Hematopoietic multipotent progenitor cell treated with erythropoietin and hydrocortisone succinate and interleukin-3 and kit ligand, for 4 days (in vitro differentiated cells): Measurements from ENCODE around the gene METTL25B.

Experiments
- DNase-seq: peaks from one replicate; pipeline ENCODE4 v3.0.0-alpha.2; 2015

Gene METTL25B

DNA sequence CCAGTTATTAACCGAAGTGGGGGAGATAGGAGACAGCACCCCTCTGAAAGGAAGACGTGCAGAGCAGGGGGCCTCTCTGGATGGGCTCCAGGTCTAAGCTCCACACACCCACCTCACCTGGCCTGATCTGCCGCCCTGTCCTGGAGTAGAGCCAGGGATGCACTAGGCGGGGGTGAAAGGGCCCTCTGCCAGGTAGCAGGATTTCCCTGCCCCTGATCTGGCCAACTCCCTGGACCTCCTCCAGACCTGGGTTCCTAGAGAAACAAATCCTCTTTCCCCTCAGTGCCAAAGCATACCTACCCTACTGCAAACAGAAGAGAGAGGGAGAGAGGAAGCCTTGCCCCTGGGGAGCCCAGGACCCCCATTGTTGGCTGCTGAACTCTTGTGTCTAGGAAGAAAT lies 24.9 kb upstream of the METTL25B start:
- DNase-seq, result no peak

DNA sequence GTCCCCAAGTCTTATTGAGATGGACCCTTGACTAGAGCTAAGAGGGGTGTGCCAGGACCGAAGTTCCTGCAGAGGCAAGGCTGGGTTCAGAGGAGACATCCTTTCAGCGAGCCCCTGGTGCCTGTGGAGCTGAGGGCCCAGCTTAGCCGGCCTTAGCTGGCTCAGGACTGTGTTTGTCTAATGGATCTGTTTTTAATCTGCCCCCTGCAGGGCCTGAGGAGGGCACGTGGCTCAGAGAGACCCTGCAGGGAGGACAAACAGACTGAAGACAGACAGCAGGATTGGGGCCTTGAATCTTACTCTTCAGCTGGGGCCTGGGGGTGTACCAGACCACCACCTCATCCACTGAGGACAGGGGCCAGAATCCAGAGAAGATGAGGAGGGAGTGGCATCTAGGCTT lies 24.5 kb upstream of the METTL25B start:
- DNase-seq, result no peak

DNA sequence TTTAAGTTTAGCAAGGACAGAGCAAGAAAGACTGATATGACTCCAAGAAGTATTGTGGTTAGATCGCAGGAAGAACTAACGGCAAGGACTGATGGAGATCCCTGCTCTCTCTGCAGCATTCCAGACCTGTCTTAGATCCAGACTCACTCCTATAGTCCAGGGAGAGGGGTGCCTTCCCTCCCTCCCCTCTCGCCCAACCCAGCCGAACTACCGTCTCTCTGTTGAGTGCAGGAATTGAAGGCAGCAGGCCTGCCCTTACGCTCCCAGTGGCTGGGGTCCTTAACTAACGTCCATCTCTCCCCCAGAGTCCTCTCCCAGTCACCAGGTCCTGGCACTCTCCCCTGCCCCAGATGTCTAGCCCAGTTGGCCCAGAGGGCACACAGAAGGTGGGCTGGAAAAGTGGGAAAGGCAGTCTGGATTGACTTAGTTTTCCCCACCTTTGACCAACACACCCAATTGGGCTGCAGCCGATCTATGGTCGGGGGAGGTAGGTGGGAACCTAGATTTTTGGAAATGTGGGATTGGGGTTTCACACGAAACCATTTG lies 24.0 kb upstream of the METTL25B start:
- DNase-seq, result no peak

DNA sequence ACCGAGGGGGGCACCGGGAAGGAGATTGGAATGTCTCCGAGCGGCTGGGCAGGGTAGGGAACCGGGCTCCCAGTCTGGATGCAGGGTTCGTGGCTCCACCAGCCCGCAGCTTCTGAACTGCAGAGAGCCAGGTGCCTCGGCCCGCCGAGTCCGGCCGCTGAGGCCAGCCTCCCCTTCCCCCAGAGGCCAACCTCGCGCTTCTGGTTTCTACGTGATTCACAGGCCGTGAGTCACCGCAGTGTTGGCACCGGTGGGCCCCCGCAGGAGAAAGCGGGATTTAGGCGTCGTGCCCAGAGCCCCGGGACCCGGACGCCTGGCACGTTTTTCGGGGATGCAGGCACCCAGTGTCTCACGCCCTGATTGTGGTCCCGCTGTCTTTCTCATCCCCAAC lies 23.3 kb upstream of the METTL25B start:
- DNase-seq, result no peak

DNA sequence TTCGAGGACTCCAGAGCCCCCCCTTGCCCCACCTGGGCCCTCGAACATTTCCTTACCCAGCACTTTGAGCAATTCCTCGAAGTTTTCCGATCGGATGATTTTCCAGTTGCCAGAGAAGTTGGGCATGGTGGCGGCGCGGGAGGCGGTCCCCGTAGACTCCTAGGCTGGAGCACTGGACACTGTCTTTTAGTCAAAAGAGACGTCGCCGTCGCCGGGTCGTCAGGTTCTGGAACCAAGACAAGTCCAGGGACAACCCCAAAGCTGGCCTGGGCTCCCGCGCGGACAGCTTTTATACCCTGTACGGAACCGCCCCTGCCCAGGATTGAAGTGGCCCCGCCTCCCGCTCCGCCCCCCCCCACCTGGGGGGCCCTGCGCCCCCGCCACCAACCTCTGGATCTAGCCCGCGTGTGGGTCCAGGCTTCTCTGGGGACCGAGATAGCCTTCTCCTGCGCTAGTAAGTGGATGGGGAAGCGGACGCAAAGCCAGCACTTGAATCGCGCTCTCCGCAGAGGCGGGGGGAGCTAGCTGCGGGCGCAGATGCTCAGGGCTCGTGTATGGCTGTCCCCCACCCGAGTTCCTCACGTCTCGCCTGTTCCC lies 22.9 kb upstream of the METTL25B start, which contains the start of gene CRABP2:
CRABP2 (minus strand) TSS at position 263 of the 597 bp plus-strand sequence; CDS start at position 126, 137 bp downstream.
- DNase-seq, result peak; percentile 52

DNA sequence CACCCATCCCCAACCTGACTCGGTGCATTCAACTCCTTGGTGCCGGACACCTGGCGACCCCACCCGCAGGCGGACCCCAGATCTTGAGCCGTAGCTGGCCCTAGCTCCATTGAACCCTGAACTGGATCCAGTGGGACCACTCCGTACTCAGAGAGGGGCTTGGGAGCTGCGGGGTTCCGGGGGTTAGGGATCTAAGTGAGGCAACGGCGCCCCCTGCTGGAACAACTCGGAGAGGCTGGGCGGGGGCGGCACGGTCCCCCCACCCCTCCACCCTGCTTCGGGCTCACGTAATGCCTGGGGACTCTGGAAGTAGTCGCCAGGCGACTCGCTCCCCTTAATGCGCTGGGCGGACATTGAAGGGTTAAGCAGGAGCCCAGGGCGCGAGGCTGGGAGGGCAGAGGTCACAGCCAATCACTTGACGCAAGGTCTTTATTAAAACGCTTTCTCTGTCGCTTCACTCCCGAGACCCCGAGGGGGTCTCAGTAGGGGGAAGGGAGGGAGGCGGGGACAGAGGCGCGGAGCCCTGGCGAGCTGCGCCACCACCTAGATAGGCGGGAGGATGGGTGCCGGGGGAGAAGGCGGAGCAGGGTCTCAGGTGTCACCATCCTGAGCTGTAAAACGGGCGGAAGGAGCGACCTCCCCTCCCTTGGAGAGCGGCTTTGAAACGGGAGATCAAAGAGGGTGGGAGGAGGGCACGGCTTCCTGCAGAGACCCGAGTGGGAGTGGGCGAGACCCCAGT lies 22.2 kb upstream of the METTL25B start:
- DNase-seq, result peak; percentile 71

DNA sequence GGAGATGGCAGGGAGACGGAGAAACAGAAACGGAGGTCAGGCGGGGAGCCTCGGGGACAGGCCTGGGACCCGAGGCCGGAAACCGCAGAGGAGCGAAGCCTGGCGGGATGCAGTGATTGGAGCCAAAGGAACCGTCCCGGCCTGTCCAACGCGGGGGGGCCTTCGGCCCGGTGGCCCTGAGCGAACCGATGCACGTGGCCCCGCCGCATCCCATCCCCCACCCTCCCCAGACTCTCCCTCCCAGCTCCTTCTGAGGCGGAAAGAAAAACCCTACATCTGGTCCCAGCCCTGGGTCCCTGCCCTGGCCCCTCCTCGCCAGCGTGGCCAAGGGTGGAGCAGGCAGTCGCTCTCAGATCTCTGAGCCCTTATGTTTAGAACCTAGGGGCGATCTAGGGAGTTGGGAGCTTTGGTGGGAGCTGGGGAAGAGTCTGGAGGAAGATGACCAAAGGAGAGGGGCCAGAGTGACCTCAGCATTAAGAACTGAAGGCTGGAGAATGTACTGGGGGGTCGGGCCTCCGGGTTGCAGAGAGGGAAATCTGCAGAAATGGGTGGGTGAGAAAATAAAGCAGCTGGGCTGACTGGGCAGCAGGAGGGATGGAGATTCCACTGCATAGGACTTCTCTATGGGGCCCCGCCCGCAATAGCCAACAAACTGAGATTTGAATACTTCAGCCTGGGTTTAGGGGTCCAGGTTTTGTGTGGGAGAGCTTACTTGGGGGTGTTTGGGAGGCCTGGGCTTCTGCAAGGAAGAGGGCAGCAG lies 21.4 kb upstream of the METTL25B start:
- peak; percentile 35 for DNase-seq

DNA sequence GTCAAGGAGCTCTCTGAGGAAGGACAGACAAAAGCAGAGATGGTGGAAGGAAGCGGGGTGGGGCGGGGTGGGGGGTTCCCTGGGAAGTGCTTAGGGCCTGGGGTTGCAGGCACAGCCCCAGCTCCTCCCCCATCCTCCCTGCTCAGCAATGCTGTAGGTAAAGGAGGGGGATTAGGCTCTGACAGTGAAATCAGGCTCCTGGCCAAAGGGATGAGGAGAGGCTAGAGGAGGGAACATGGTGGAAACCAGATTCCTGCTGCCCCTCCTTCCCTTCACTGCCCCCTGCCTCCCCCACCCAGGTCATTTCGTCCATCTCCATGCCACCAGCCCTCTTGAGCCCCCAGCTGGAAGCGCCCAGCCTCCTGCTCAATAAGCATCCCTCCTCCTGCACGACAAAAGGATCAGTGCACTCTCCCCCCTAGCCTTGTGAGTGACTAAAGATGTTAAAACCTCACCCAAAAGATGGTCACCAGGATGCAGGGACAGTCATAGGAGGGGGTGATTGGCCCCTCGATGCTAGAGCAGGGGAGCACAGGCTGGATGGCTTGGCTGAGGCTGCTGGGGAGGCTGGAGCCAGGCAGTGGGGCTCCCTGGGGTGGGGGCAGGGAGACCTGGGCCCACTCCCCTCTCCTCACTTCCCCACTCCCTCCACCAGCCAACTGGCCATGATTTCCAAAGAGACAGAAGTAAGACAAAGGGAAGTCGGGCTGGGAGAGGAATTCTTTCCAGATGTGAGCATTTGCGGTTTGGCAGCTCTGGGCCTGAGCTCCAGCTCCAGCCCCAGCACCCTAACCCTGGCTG lies 20.7 kb upstream of the METTL25B start:
- no peak for DNase-seq

DNA sequence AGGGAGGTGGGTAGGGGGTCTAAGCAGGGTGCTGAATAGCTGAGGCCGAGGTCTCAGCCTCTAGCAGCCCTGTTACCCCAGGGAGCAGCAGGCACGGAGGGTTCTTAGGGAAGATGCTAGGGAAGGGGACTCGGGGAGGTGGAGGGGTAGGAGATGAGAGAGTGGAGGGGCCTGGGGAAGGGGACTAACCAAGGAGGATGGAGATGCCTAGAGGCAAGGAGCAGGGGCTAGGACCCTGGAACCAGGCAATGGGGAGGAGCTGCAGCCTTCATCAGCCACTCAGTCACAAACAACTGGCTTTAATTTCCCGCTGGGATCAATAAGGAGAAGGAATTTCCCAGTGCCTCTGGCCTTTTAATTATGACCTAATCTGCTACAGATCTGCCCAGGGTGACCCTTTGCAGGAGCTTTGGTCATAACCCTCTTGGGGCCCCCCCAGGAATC lies 20.0 kb upstream of the METTL25B start:
- DNase-seq, result no peak

DNA sequence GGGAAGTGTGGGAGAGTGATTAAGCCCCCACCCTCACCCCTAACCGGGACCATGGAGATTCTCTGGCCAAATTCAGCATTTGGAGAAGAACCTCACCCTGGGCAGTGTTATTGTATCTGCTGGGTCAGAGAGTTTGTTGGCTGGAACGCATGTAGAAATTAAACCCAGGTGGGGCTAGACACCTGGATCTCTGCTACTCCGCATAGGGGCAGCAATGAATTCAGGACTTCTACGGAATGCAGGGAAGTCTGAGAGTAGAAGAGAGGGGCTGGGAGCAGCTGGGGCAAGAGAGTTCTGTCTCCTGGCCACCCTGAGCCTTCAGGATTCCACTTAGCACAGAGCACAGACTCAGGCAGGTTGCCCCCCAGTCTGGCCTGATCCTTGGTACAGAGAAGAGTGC lies 19.2 kb upstream of the METTL25B start:
- no peak for DNase-seq

DNA sequence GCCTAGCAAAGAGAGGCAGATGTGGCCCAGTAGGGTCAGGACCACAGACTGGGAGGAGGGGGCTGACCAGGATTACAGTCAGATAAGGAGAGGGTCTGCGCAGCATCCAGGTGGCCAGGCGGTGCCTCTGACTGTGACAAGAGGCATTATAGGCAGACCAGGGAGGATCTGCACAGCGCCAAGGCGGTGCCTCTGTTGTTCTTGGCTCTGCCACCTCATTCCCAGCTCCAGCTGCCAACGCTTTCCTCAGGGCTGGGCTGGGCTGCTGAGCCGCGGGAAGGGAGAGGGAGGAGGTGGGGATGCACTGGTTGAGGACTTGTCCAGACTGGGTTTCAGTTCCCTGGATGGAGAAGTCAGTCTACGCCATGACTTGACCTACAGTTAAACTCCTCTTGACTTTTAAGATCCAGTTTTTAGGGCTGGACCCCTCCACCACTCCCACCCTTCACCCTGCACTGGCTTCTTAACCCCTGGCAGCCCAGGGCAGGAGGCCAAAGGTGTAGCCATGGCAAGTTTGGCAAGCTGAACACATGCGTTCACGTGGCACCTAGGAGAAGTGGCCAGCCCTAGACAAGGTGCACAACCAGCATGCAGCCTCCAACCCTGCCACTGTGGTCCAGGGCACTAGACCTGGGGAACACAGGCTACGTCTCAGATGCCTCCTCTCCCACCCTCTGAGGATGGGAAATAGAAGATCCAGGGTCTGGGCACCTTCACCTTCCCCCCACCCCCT lies 18.3 kb upstream of the METTL25B start:
- DNase-seq, result no peak

DNA sequence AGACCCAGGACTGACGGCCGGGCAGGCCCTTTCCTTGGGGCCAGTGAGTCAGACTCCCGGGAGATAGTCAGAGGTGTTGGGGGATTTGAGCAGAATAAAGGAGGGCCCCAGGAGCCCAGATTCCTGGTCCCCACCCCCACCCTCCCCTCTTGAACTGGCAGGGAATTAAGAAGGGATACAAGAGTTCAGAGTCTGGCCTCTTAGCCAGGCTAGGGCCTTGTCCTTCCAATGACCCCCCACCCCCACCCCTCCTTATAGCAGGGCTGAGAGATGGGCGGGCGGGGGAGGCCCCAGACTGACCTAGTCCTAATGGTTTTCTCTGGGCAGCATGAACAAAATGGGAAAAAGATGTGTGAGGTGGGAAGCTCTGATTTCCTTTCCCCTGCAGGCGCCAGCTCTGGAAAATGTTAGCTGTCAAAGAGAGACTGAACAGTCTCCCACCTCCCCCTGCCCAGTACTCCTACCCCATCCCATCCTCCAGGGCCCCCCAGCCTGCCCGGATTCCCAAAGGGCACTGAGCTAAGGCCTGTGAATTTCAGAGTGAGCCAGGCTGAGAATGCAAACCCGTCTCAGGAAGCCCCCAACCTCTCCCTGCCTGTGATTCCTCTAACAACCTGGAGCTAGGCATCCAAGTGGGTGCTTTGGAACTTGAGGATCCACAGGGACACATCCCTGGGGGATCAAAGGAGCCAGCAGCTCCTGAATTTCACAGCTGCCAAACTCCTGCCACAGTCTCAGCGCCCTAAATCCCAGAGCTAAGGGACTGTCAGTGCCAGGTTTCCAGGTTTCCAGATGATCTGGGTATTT lies 17.1 kb upstream of the METTL25B start:
- no peak for DNase-seq

DNA sequence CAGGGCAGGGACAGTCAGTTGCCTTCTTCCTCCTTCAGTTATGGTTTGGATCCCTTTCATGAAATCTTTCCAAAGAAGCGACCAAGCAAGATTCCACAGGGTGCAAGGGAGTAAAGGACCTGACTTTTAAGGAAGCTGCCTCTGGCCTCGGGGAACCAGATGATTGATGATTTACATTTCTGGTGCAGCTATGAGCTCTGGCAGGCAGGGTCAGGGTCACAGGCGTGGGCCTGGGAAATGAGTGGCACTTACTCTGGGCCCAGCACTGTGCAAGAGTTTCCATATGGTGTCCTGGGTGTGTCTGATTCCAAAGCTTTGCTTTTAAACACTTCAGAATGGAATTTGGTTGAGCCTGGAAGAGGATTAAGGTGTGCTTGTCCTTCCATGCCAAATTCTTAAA lies 15.6 kb upstream of the METTL25B start:
- no peak for DNase-seq

DNA sequence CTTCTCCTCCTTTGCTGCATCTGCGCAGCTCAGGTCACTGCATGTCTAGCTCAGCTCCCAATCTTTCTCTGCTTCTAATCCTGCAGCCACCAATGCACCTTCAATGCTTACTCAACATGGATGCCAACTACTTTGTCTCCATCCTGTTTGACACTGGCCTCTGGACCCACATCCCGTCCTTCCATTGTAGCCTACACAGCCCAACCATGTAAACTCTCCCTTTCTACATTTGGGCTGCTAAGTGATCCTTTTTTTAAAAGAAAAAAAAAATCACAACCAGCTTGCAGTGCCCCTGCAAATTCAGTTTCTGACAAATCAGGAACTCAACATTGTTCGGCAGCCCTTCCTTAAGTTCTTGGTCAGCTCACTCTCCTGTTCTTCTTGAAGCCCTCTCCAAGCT lies 13.4 kb upstream of the METTL25B start:
- no peak for DNase-seq

DNA sequence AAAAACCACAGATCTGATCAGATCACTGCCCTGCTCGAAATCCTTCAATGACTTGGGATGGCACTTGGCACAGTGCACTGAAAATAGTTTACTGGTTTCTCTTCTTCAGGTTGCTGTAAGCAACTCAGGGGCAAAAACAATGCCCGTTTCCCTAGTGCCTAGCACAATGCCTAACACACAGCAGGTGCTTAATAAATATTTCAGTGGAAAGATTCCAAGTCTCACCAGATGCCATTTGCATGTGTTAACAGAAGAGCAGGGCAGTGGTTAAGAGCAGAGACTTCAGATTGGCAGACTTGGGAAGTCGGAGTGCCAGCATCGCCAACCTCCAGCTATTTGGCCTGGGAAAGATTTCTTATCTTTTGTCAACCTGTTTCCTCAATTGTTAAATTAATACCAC lies 10.9 kb upstream of the METTL25B start:
- DNase-seq, result no peak

DNA sequence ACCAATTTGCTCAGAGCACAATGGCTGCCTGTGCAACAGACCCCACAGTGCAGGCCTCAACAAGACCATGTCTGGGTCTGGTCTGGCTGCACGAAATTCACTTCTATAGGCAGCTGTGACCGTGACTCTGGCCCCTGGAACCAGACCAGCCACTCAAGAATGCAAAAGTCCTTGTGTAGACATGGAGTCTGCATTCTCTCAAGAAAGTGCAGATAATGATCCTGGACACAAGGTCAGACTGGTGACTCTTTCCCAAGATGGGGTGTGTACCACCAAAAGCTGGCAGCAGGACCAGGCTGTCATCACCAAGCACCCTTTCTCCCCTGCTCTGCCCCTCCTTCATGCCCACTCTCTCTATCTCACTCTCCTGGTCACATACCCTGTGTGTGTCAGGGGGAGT lies 7.1 kb upstream of the METTL25B start:
- no peak for DNase-seq

DNA sequence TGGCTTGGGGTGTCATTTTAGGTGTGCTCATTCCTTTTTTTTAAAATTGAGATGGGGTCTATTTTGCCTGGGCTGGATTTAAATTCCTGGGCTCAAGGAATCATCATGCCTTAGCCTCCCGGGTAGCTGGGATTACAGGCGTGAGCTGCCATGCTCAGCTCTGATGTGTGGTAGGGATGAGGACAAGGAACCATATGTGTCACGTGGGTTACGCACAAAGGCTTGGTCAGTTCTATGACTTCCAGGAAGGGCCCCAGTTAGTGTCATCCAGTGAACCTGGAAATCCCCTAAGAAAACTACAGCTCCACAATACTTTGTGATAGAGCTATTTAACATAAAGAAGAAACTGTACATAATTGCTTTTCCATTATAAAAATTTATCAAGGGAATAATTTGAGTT lies 6.7 kb upstream of the METTL25B start:
- DNase-seq, result no peak

DNA sequence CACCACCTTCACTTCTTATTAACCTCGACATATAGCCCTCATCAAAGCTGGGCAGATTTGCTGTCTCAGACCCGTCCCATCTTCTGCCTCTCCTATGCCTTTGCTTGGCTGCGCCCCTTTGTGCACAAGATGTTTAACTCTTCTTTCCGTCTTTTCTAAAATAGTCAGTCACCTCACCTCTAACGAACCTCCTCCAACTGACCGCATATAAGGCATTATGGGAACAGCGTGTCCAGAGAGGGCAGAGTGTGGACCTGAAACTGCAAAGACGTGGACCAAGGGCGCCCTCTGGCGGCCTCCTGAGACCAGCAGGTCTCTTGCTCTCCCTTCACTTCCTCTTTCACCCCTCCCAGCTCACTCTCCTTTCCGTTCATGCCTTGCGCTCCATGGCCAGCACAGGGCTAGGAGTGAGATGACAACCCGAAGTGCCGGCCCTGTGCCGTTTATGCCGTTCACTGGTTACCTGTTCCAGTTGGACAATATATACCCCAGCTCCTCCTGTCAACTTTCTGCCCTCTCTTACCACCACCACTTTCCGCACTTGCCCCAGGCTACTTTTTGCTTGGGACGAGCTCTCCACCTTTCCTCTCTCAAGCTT lies 2.5 kb upstream of the METTL25B start:
- peak; percentile 95 for DNase-seq

DNA sequence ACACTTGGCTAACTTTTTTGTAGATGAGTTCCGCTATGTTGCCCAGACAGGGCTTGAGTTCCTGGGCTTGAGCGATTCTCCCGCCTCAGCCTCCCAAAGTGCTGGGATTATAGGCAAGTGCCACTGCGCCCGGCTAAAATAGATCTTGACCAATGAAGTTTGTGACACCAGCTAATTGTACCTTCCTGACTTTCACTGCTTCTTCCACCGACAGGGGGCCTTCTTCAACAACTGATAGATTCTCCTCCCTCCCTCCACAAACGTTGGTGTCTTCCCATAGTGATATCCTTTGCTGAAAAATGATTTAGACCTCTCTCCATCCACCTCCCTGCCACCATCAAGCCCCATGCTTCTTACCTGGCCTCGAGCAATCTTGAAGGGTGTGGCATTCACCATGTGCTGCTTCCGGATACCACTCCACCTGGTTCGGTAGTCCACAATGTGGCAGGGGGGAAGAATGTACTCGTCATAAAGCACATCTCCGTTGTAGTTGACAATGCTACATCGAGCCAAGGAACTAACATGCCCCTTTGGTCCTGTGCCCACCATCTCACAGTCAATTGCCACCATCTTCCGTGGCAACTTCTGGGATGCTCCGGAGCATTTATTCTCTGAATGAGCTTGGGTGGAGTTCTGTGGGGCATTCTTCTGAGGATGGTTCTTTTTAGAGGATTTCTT lies 1.6 kb upstream of the METTL25B start:
- peak; percentile 91 for DNase-seq

DNA sequence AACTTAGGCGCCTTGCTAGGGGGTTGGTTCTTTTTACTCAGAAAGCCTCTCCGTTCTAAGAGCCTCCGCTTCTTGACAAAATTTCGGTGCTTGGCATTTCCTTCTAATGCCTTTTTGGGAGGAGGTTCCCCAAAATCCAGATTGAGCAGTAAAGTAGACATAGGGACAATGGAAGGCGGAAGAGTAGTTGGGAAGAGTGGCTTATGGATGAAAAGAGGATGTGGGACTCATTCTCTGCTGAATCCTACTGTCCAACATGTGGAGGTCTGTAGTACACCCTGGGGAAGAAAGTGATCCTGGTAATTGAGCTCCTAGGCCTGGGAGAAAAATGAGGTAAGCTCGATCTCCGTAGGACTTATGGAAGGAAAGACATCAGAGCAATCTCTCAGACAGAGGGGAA lies 777 bp upstream of the METTL25B start:
- no peak for DNase-seq
